H1 (cell line): ENCODE data around the gene TNNT1. TPM values are rescaled to one million over a fixed set of nuclear protein-coding genes. Genes with fewer than 3 reads are reported as not detected.

Source experiments
- ATF3 ChIP-seq: IDR thresholded peaks from 2 replicates; pipeline ENCODE4 v1.6.1; 2011; ENCODE audit warnings: low read depth, mild to moderate bottlenecking, low read length; ENCODE audit not compliant: insufficient read depth
- BCL11A ChIP-seq, 2 experiments: IDR thresholded peaks; one replicate each; pipeline ENCODE4 v1.6.1; 2011; ENCODE audit warnings: low read depth in 2 of 2, low read length in 2 of 2, mild to moderate bottlenecking in 2 of 2
- BRCA1 ChIP-seq: IDR thresholded peaks from 2 replicates; pipeline ENCODE4 v1.6.1; 2012; ENCODE audit warnings: low read depth, low read length, improper control_type of control experiment
- CEBPB ChIP-seq: IDR thresholded peaks from 2 replicates; pipeline ENCODE4 v1.6.1; 2012; ENCODE audit warnings: low read depth, low read length
- CHD1 ChIP-seq: IDR thresholded peaks from 2 replicates; pipeline ENCODE4 v1.6.1; 2012; ENCODE audit warnings: low read depth, low read length, improper control_type of control experiment
- CREB1 ChIP-seq: IDR thresholded peaks from 2 replicates; pipeline ENCODE4 v1.6.1; 2012; ENCODE audit warnings: inconsistent platforms
- EZH2 ChIP-seq: fragments of 200-600 bp; sonication (generic); IDR thresholded peaks from 2 replicates; pipeline ENCODE4 v1.7.1; 2012; ENCODE audit warnings: low read depth, mild to moderate bottlenecking, moderate library complexity, low read length, inconsistent platforms; ENCODE audit not compliant: severe bottlenecking
- GABPA ChIP-seq: IDR thresholded peaks from 2 replicates; pipeline ENCODE4 v1.6.1; 2011; ENCODE audit warnings: mild to moderate bottlenecking, low read length, moderate library complexity, borderline replicate concordance; ENCODE audit not compliant: insufficient read depth
- GTF2F1 ChIP-seq: IDR thresholded peaks from 2 replicates; pipeline ENCODE4 v1.6.1; 2012; ENCODE audit warnings: low read depth, low read length, improper control_type of control experiment, borderline replicate concordance
- HDAC2 ChIP-seq, 2 experiments: fragments of 300-600 bp in 1 of 2; sonication (generic) in 1 of 2; IDR thresholded peaks; 2 replicates each; pipeline ENCODE4 v1.6.1; 2011 to 2012; ENCODE audit warnings: low read depth in 2 of 2, low read length in 2 of 2, mild to moderate bottlenecking in 2 of 2, moderate library complexity in 2 of 2, borderline replicate concordance in 1 of 2, inconsistent platforms in 1 of 2
- JUN ChIP-seq: IDR thresholded peaks from 2 replicates; pipeline ENCODE4 v1.6.1; 2011; ENCODE audit warnings: low read depth, mild to moderate bottlenecking, improper control_type of control experiment, low read length
- JUND ChIP-seq: IDR thresholded peaks from 2 replicates; pipeline ENCODE4 v1.6.1; 2011; ENCODE audit warnings: mild to moderate bottlenecking, improper control_type of control experiment, low read length
- KDM5A ChIP-seq: fragments of 200-600 bp; IDR thresholded peaks from 2 replicates; pipeline ENCODE4 v1.7.1; 2012; ENCODE audit warnings: mild to moderate bottlenecking, low read length, inconsistent platforms, mixed read lengths
- MAFK ChIP-seq: IDR thresholded peaks from 2 replicates; pipeline ENCODE4 v1.6.1; 2012; ENCODE audit warnings: low read depth, mild to moderate bottlenecking, improper control_type of control experiment, low read length
- MAX ChIP-seq: IDR thresholded peaks from 2 replicates; pipeline ENCODE4 v1.6.1; 2012; ENCODE audit warnings: inconsistent platforms
- POU5F1 ChIP-seq: IDR thresholded peaks from 2 replicates; pipeline ENCODE4 v1.6.1; 2011; ENCODE audit warnings: low read depth, mild to moderate bottlenecking, low read length, moderate library complexity
- RFX5 ChIP-seq: IDR thresholded peaks from 2 replicates; pipeline ENCODE4 v1.6.1; 2011; ENCODE audit warnings: low read depth, low read length, improper control_type of control experiment, borderline replicate concordance
- SAP30 ChIP-seq: fragments of 300-600 bp; sonication (generic); IDR thresholded peaks from 2 replicates; pipeline ENCODE4 v1.7.1; 2012; ENCODE audit warnings: low read length, moderate library complexity, mild to moderate bottlenecking, inconsistent platforms; ENCODE audit not compliant: insufficient read depth, insufficient replicate concordance
- SP1 ChIP-seq: IDR thresholded peaks from 2 replicates; pipeline ENCODE4 v1.6.1; 2011; ENCODE audit warnings: low read depth, low read length
- SP4 ChIP-seq: IDR thresholded peaks from 2 replicates; pipeline ENCODE4 v1.6.1; 2012; ENCODE audit warnings: low read length, inconsistent platforms
- TEAD4 ChIP-seq: IDR thresholded peaks from 2 replicates; pipeline ENCODE4 v1.6.1; 2012; ENCODE audit warnings: low read depth, low read length, inconsistent platforms, mixed read lengths
- YY1 ChIP-seq: IDR thresholded peaks from 2 replicates; pipeline ENCODE4 v1.6.1; 2011; ENCODE audit warnings: low read depth, mild to moderate bottlenecking, low read length
- polyA plus RNA-seq, 7 experiments: library from polyadenylated mRNA; depleted of rRNA in 3 of 7; stranded (reverse) in 5 of 7; unstranded in 2 of 7; fragments of >200 nt in 5 of 7; fragments of 200-250 nt in 2 of 7; gene quantifications; 1 replicate in 5 of 7; 2 replicates in 1 of 7; 4 replicates in 1 of 7; pipeline versions ENCODE4 v1.2.1 to v1.2.3, GENCODE V29; 2011 to 2013; ENCODE audit warnings: missing spikeins in 2 of 7, mixed read lengths in 2 of 7
- total RNA-seq: library from RNA; stranded (reverse); fragmentation: NEBNext Ultra II Directional; extraction: Animal tissue kit (Norgen Biotek cat#: 25700); gene quantifications from 2 replicates; pipeline ENCODE4 v1.2.1, GENCODE V29; 2021

The TNNT1 gene
- total and polyA plus RNA-seq, 2 of the 8 experiments (the other 6 are each of a cell fraction or from before 2014, with no cell fraction given): 69.6 to 107 TPM

- TF ChIP-seq SP4: no peak
- no peak for TF ChIP-seq BCL11A (IDR thresholded peaks at IDR 0.05; ENCODE audit: low read depth in 2 of 2, low read length in 2 of 2)
- TF ChIP-seq EZH2: no peak
- TF ChIP-seq SP1: no peak
- no peak for TF ChIP-seq POU5F1
- TF ChIP-seq MAX: peak; percentile 99
- TF ChIP-seq CHD1: no peak
- no peak for TF ChIP-seq BRCA1
- TF ChIP-seq HDAC2 (IDR thresholded peaks at IDR 0.05; ENCODE audit: borderline replicate concordance in 1 of 2, low read depth in 2 of 2, low read length in 2 of 2): peak in 1 of 2 experiments; percentile 81; a peak in 2 of 4 replicates
- TF ChIP-seq MAFK: no peak
- TF ChIP-seq GABPA: no peak
- TF ChIP-seq ATF3: no peak
- no peak for TF ChIP-seq CEBPB
- TF ChIP-seq RFX5: no peak
- TF ChIP-seq KDM5A: no peak
- TF ChIP-seq CREB1: no peak
- TF ChIP-seq GTF2F1: no peak
- TF ChIP-seq JUN: no peak
- no peak for TF ChIP-seq YY1
- TF ChIP-seq TEAD4: no peak
- TF ChIP-seq JUND: no peak
- peak; percentile 45 for TF ChIP-seq SAP30
Observed at GRCh38 chr19:55179606-55180484, 30.8 kb upstream of the TNNT1 start, which contains the start of gene SYT5 (continued).
